Stimulated activated CD8-positive, alpha-beta memory T cell treated with anti-CD3 and anti-CD28 coated beads, Interleukin-12 subunit alpha, Interleukin-12 subunit beta, amount 100 ng/mL, for 1 hour (primary cell): Measurements from ENCODE around the gene PLEKHA5.
"Not testable (repeated sequence)": the region's sequence is repeated elsewhere in the genome, so short reads cannot be mapped to it uniquely, and the experiment has no call there.

Experiments used
- DNase-seq: peaks from one replicate; pipeline ENCODE4 v3.0.0-alpha.2; 2020; ENCODE audit warnings: low read depth

Gene PLEKHA5

DNA sequence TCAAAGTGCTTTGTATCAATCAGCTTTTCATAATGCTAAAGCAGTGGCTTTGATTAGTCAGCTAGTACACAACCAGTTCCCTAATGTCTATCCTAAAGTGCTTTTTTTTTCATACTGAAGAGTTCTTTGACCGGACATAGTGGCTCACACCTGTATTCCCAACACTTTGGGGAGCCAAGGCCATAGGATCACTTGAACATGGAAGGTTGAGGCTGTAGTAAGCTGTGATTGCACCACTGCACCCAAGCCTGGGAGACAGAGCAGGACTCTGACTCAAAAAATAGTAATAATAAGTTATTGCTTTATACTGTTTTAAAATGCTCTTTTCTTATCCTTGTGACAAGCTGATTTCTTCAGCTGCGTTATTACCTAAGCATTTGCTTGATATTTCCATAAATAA is 155.1 kb downstream of the PLEKHA5 start:
- DNase-seq = no peak

GRCh38 chr12:19285793-19286448 is 156.4 kb downstream of the PLEKHA5 start:
- no peak for DNase-seq

GRCh38 chr12:19287302-19287701 is 157.8 kb downstream of the PLEKHA5 start:
- DNase-seq = no peak

DNA sequence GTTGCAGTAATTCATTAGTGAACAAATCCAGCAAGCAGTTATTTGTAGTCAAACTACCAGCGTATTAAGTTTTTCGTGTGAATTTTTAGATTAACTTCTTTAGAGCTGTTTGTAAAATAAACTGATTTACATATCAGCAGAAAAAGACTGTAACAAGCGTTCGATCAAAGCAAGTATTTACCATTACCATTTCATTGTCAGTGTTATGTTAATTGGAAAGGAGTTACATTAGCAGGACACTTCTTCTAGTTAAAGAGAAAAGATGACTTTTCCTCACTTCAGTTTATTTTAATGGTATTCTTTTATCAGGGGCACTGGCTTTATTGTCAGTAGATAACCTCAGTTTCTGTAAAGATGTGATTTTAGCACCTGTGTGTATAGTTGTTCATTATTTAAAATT is 158.6 kb downstream of the PLEKHA5 start:
- DNase-seq = no peak

- no peak for DNase-seq
Measured at GRCh38 chr12:19288603-19289244, 159.2 kb downstream of the PLEKHA5 start.

- DNase-seq = no peak
Measured at GRCh38 chr12:19298836-19299605, 169.5 kb downstream of the PLEKHA5 start.

DNA sequence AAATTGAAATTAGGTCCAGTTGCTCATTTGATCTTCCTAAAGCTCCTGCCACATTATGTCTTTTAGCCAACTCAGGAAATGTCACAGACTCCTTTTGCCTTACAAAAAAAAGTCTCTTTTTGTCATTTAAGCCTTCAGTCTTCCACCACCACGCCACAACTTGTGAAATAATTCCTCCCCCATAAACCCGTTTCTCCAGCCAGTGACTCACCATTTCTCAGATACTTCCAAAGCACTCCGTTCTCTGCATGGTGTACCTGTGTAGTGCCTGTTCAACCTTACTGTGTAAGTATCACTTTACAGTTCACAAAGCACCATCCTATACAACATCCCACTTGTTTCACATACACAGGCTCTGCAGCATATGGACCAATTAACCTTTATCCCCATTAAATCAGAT is 170.2 kb downstream of the PLEKHA5 start:
- no peak for DNase-seq

DNA sequence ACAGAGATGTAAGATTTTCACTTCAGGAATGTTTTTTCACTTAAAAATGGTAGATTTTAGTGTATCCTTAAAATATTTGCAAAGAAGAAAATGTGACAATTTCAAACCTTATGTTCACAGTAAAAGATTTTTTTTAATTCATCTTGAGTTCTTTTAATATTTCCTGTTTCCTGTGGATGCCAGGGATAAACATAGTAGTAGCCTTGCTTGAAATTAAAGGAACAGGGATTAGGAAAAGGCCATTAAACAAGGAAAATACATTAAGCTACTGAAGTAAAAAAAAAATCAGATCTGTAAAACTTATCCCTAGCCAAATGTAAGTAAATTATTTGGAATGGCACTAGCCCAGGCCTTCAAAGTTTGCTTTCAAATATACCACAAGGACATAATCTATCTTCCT is 171.7 kb downstream of the PLEKHA5 start:
- no peak for DNase-seq

- DNase-seq = no peak
Measured at GRCh38 chr12:19301688-19302087, 172.2 kb downstream of the PLEKHA5 start.

GRCh38 chr12:19302100-19302640 is 172.6 kb downstream of the PLEKHA5 start:
- no peak for DNase-seq

- DNase-seq = no peak
Measured at GRCh38 chr12:19303496-19303895, 174.0 kb downstream of the PLEKHA5 start.

GRCh38 chr12:19304149-19304750 is 174.7 kb downstream of the PLEKHA5 start:
- no peak for DNase-seq

DNA sequence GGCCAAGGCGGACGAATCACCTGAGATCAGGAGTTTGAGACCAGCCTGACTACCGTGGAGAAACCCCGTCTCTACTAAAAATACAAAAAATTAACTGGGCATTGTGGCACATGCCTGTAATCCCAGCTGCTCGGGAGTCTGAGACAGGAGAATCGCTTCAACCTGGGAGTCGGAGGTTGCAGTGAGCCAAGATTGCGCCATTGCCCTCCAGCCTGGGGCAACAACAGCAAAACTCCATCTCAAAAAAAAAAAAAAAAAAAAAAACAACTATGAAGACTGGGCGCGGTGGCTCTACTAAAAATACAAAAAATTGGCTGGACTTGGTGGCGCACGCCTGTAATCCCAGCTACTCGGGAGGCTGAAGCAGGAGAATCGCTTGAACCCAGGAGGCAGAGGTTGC is 176.1 kb downstream of the PLEKHA5 start:
- DNase-seq = not testable (repeated sequence)

GRCh38 chr12:19306366-19306765 is 176.8 kb downstream of the PLEKHA5 start:
- DNase-seq = no peak

DNA sequence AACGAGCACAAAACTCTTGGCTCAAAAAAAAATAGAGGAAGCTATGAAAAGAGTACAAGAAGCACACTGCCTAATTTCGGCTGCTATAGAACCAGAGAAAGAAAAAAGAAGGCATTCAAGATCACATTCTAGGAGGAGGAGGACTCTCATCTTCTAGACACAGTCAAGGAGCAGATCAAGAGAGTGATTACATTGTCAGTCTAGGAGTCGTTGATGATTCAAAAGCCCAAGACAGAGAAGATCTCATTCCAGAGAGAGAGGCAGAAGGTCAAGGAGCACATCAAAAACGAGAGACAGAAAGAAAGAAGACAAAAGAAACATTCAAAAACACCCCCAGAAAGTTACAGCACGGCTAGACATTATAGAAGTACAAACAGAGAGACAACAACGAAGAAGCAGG is 177.9 kb downstream of the PLEKHA5 start:
- no peak for DNase-seq

DNA sequence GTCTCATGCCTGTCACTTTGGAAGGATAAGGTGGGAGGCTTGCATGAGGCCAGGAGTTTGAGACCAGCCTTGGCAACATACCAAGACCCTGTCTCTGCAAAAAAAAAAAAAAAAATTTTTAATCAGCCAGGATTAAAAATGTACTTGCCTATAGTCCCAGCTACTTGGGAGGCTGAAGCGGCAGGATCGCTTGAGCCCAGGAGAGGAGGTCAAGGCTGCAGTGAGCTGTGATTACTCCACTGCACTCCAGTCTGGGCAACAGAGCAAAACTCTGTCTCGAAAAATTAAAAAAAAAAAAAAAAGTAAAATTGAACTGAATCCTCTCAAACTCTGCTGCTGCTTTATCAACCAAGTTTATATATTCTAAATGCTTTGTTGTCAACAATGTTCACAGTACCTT is 181.6 kb downstream of the PLEKHA5 start:
- DNase-seq = no peak

- no peak for DNase-seq
Measured at GRCh38 chr12:19312637-19313036, 183.1 kb downstream of the PLEKHA5 start.

DNA sequence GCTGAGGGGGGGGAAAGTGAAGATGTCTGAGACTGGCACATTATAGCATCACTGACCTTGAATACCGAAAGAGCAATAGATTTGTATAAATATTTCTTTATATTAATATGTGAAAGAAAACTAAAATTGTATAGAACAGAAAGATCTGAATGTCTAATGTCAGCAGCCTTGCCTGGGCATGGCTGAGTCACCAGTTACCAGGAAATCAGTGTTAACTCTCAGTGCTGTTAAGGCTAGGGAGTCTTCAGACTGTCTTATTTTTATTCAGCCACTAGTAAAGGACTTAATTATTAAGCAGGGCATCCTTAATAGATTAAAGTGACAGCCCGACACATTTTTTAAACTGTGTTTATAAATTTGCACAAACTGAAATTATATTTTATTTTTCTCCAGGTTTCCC is 186.9 kb downstream of the PLEKHA5 start:
- no peak for DNase-seq

GRCh38 chr12:19322376-19322775 is 192.8 kb downstream of the PLEKHA5 start:
- no peak for DNase-seq

DNA sequence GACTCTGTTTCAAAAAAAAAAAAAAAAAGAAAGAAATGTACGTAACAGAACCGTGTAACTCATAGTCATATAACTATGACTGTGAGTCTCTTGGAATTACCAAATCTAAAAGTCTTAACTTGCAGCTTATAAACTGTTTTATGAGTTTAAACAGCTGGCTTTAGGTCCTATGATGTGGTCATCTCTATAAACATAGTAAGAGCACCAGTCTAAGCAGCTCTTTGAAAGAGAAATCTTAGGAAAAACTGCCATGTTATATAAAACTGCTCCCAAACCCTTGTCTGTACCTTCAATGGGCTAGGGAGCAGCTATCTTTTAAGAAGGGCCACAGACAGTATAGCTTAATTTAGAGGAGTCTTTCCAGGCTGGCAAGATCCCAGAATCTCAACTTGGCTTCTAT is 194.3 kb downstream of the PLEKHA5 start:
- no peak for DNase-seq

GRCh38 chr12:19326102-19326501 is 196.6 kb downstream of the PLEKHA5 start:
- DNase-seq = no peak

- DNase-seq = no peak
Measured at GRCh38 chr12:19332196-19332595, 202.7 kb downstream of the PLEKHA5 start.

DNA sequence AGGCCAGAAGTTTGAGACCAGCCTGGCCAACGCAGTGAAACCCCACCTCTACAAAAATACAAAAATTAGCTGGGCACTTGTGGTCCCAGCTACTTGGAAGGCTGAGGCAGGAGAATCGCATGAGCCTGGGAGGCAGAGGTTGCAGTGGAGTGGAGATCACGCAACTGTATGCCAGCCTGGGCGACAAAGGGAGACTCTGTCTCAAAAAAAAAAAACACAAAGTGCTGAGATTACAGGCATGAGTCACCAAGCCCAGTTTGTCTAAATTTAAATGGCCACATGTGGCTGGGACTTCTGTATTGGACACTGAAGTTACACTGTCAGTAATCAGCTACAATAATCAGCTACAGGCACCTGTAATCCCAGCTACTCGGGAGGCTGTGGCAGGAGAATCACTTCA is 208.9 kb downstream of the PLEKHA5 start:
- no peak for DNase-seq
